ENCODE data around the gene MBTD1. TPM values are rescaled to one million over a fixed set of nuclear protein-coding genes. Genes with fewer than 3 reads are reported as not detected.
"Not testable (repeated sequence)": the region's sequence is repeated elsewhere in the genome, so short reads cannot be mapped to it uniquely, and the experiment has no call there.

Gene MBTD1
- total RNA-seq (27.4 TPM), polyA plus RNA-seq (1 to 10 TPM; 4.3 to 8.2 (median 5.8) TPM)

DNA sequence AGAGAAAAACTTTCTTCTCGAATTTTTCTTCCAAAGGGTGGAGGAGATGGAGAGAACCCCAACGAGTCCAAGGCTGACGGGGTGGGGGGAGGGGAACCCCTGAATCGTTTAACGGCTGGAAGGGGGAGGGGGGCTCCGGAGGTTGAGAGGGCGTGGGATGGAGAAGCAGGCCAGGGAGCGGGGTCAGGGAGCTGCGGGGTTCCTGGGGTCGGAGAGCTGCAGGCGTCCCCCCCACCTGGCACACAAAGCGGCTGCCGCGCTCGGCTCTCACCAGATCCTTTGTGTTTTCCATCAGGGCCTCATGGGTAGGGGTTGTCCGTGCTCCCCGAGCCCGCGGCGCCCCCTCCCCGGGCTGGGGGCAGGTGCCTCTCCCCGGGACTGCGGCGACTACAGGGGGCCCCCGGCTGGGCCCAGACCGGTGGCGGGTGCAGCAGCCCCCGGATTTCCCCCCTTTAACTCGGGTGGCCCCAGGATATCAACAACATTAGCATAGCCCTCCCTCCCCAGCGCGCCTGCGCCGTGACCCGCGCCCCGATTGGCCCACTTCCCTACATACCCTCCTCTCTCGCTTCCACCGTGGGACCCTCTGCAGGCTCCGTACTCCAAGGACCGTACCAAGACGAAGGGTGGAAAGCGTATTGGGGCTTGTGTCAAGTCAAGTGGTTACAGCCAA lies at the start of gene MBTD1:
MBTD1 (minus strand) TSS at position 486 of the 673 bp plus-strand sequence. CDS start 34,888 bp downstream, outside the sequence.
- H3K36me3 Mint-ChIP-seq, result peaks cover 18% of the 10 kb centered on the region

GRCh38 chr17:51305182-51305581 lies 45.3 kb upstream of the MBTD1 start:
- H3K4me1 Mint-ChIP-seq, result peaks cover 0 to 2% (median 0%) of the 10 kb centered on the region in 4 donors

More for the DNA sequence above, at the start of gene MBTD1:
- Histone ChIP-seq H3K4me3 (ENCODE audit: low read depth, low read length) (peak within 1 kb of the TSS; percentile 99), H3K4me1 (ENCODE audit: control insufficient read depth, insufficient read depth, low read length, poor library complexity, severe bottlenecking) (peaks cover 54% of the 10 kb centered on the region), H3K36me3 (ENCODE audit: control insufficient read depth, insufficient read depth, low read length) (peaks cover 24% of the 10 kb centered on the region), H3K27ac (ENCODE audit: insufficient read depth, low read length, poor library complexity, severe bottlenecking) (peak within 1 kb of the TSS; percentile 97), H3K9me3 (ENCODE audit: control insufficient read depth in 2 of 2, low read length in 2 of 2) (no peaks in the 10 kb centered on the region), H3K27me3 (ENCODE audit: control insufficient read depth, insufficient read depth, low read length) (no peaks in the 10 kb centered on the region)
- Mint-ChIP-seq H3K9me3 (peaks cover 0 to 2% (median 0%) of the 10 kb centered on the region in 7 donors), H3K4me3 (peak within 1 kb of the TSS; percentile 97 to 98 (median 97)), H3K4me1 (peaks cover 26 to 82% (median 65%) of the 10 kb centered on the region in 4 donors), H3K27me3 (no peaks in the 10 kb centered on the region), H3K27ac (peak within 1 kb of the TSS; percentile 95 to 99 (median 97))
- DNase-seq (peak; percentile 94 to 98 (median 97)), ATAC-seq (ENCODE audit: low read depth in 2 of 2) (peak; percentile 87 to 89)

DNA sequence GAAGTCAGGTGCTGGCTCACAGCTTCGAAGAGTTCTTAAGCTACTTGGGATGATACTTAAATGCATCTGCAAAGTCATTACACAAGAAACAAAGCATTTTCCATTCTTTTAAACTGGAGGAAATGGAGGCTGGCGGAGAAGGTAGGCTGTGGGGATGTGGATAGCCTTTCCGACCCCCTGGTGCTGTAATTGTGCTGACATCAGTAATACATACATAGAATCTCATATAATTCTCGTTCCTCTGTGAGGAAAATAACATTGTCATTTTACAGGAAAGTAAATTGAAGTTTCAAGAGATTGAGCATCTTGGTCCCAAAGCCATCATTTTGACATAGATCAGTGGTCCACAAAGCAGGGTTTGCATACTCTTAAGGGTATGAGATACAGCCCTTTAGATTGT lies 40.0 kb upstream of the MBTD1 start:
- Mint-ChIP-seq H3K27me3 (no peaks in the 10 kb centered on the region), H3K4me1 (peaks cover 4 to 6% (median 5%) of the 10 kb centered on the region in 4 donors), H3K4me3 (peak overlapping the region in 1 of 4 donors; percentile 32), H3K36me3 (peaks cover 20% of the 10 kb centered on the region), H3K27ac (no peak overlapping the region), H3K9me3 (peaks cover 0 to 1% (median 0%) of the 10 kb centered on the region in 7 donors)
- Histone ChIP-seq H3K4me3 (ENCODE audit: low read depth, low read length) (no peak overlapping the region), H3K27me3 (ENCODE audit: control insufficient read depth, insufficient read depth, low read length) (no peaks in the 10 kb centered on the region), H3K4me1 (ENCODE audit: control insufficient read depth, insufficient read depth, low read length, poor library complexity, severe bottlenecking) (no peaks in the 10 kb centered on the region), H3K27ac (ENCODE audit: insufficient read depth, low read length, poor library complexity, severe bottlenecking) (no peak overlapping the region), H3K36me3 (ENCODE audit: control insufficient read depth, insufficient read depth, low read length) (peaks cover 26% of the 10 kb centered on the region), H3K9me3 (ENCODE audit: control insufficient read depth in 2 of 2, low read length in 2 of 2) (no peaks in the 10 kb centered on the region)
- DNase-seq (no peak), ATAC-seq (ENCODE audit: low read depth in 2 of 2) (no peak)

More at GRCh38 chr17:51305182-51305581, 45.3 kb upstream of the MBTD1 start:
- Mint-ChIP-seq H3K27me3 (peaks cover 22% of the 10 kb centered on the region), H3K4me3 (no peak overlapping the region), H3K36me3 (peaks cover 12% of the 10 kb centered on the region), H3K27ac (no peak overlapping the region), H3K9me3 (peaks cover 0 to 27% (median 2%) of the 10 kb centered on the region in 7 donors)
- H3K9me3 ChIP-seq (ENCODE audit: control insufficient read depth in 2 of 2, low read length in 2 of 2), result peaks cover 0 to 1% of the 10 kb centered on the region in 2 experiments
- no peak overlapping the region for H3K4me3 ChIP-seq (ENCODE audit: low read depth, low read length)
- H3K36me3 ChIP-seq (ENCODE audit: control insufficient read depth, insufficient read depth, low read length), result no peaks in the 10 kb centered on the region
- ATAC-seq (ENCODE audit: low read depth in 2 of 2) (no peak), DNase-seq (no peak)
- H3K27ac ChIP-seq (ENCODE audit: insufficient read depth, low read length, poor library complexity, severe bottlenecking), result no peak overlapping the region
- H3K4me1 ChIP-seq (ENCODE audit: control insufficient read depth, insufficient read depth, low read length, poor library complexity, severe bottlenecking), result no peaks in the 10 kb centered on the region
- H3K27me3 ChIP-seq (ENCODE audit: control insufficient read depth, insufficient read depth, low read length), result no peaks in the 10 kb centered on the region

DNA sequence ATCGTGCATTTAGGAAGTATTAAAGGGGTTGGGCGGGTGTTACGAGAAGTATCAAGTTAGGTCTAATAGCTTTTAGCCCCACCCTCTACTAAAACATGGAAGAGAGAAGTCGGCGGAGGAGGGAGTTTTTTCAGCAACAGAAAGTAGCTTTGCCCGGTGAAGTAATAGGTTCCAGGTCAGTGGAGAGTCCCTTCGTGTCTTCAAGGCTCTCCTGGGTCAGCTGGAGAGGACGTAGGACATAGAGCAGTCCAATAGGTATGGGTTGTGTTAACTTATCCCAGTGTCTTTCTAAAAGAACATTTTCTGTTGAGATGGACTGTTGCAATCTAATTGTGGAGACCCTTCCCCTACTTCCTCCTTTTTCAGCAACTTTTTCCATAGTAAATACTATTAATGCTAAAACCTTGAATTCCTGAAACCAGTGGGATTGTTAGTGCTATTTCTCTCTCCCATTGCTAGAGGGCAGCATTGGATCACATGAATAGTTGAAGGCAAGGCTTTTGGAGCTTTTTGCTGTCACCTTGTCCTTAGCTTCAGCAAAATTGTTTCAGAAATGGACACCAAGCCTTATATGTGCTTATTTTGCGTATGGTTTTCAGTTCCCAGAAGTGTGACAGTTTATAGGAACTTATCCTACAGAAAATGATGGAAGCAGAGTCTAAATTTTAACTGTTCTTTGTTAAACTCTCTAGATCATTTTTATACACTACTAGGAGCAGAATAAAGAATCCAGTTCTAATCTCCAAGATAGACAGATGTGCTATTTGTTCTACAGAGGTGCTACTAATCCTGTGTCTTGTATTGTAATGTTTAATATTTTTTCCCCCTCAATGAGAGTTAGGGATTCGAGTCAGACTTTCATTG lies 38.9 kb upstream of the MBTD1 start:
- Histone ChIP-seq H3K36me3 (ENCODE audit: control insufficient read depth, insufficient read depth, low read length) (peaks cover 31% of the 10 kb centered on the region), H3K27ac (ENCODE audit: insufficient read depth, low read length, poor library complexity, severe bottlenecking) (no peak overlapping the region), H3K27me3 (ENCODE audit: control insufficient read depth, insufficient read depth, low read length) (no peaks in the 10 kb centered on the region), H3K4me1 (ENCODE audit: control insufficient read depth, insufficient read depth, low read length, poor library complexity, severe bottlenecking) (no peaks in the 10 kb centered on the region), H3K4me3 (ENCODE audit: low read depth, low read length) (no peak overlapping the region), H3K9me3 (ENCODE audit: control insufficient read depth in 2 of 2, low read length in 2 of 2) (no peaks in the 10 kb centered on the region)
- no peaks in the 10 kb centered on the region for H3K27me3 Mint-ChIP-seq
- H3K9me3 Mint-ChIP-seq, result no peaks in the 10 kb centered on the region
- DNase-seq (peak in 2 of 3 donors; percentile 23 to 37), ATAC-seq (ENCODE audit: low read depth in 2 of 2) (no peak)
- peaks cover 4 to 6% (median 5%) of the 10 kb centered on the region in 4 donors for H3K4me1 Mint-ChIP-seq
- peaks cover 26% of the 10 kb centered on the region for H3K36me3 Mint-ChIP-seq
- H3K27ac Mint-ChIP-seq, result peak overlapping the region in 2 of 3 donors; percentile 36 to 60
- H3K4me3 Mint-ChIP-seq, result no peak overlapping the region

DNA sequence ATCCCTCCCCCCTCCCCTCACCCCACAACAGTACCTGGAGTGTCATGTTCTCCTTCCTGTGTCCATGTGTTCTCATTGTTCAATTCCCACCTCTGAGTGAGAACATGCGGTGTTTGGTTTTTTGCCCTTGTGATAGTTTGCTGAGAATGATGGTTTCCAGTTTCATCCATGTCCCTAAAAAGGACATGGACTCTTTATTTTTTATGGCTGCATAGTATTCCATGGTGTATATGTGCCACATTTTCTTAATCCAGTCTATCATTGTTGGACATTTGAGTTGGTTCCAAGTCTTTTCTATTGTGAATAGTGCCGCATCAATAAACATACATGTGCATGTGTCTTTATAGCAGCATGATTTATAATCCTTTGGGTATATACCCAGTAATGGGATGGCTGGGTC lies 34.5 kb upstream of the MBTD1 start:
- H3K4me1 ChIP-seq (ENCODE audit: control insufficient read depth, insufficient read depth, low read length, poor library complexity, severe bottlenecking); H3K27me3 Mint-ChIP-seq; H3K27ac ChIP-seq (ENCODE audit: insufficient read depth, low read length, poor library complexity, severe bottlenecking); H3K4me3 Mint-ChIP-seq; H3K9me3 ChIP-seq (ENCODE audit: control insufficient read depth in 2 of 2, low read length in 2 of 2); ATAC-seq (ENCODE audit: low read depth in 2 of 2); DNase-seq; H3K27me3 ChIP-seq (ENCODE audit: control insufficient read depth, insufficient read depth, low read length); H3K4me3 ChIP-seq (ENCODE audit: low read depth, low read length); H3K9me3 Mint-ChIP-seq: not testable (repeated sequence)
- H3K36me3 ChIP-seq (ENCODE audit: control insufficient read depth, insufficient read depth, low read length), result peaks cover 63% of the 10 kb centered on the region
- peak overlapping the region in 1 of 3 donors; percentile 38 for H3K27ac Mint-ChIP-seq
- H3K4me1 Mint-ChIP-seq, result peaks cover 3 to 12% (median 6%) of the 10 kb centered on the region in 4 donors
- H3K36me3 Mint-ChIP-seq, result peaks cover 52% of the 10 kb centered on the region

DNA sequence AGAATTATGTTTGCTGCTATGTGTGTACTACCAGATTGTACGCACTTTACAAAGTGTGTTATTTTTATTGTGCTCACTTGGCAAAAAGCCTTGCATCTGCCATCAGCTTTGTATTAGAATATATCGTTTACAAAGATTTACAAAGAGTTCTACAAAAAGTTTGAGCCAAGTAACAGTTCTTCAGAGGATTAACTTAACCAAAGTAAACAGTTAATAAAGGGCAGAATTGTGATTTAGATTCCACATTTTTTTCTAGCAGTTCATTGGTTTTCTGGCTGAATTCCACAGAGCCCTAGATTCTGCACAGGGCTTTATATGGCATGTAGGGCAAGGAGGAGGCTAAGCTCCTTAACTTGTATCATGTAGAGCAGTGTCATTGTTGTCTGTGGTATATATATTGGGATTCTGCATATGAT lies 29.9 kb upstream of the MBTD1 start:
- Histone ChIP-seq H3K9me3 (ENCODE audit: control insufficient read depth in 2 of 2, low read length in 2 of 2) (no peaks in the 10 kb centered on the region), H3K36me3 (ENCODE audit: control insufficient read depth, insufficient read depth, low read length) (peaks cover 80% of the 10 kb centered on the region), H3K27ac (ENCODE audit: insufficient read depth, low read length, poor library complexity, severe bottlenecking) (no peak overlapping the region), H3K4me3 (ENCODE audit: low read depth, low read length) (no peak overlapping the region), H3K27me3 (ENCODE audit: control insufficient read depth, insufficient read depth, low read length) (no peaks in the 10 kb centered on the region), H3K4me1 (ENCODE audit: control insufficient read depth, insufficient read depth, low read length, poor library complexity, severe bottlenecking) (no peaks in the 10 kb centered on the region)
- peaks cover 61% of the 10 kb centered on the region for H3K36me3 Mint-ChIP-seq
- H3K27me3 Mint-ChIP-seq, result no peaks in the 10 kb centered on the region
- peaks cover 0 to 27% (median 14%) of the 10 kb centered on the region in 4 donors for H3K4me1 Mint-ChIP-seq
- H3K9me3 Mint-ChIP-seq, result no peaks in the 10 kb centered on the region
- ATAC-seq (ENCODE audit: low read depth in 2 of 2) (no peak), DNase-seq (no peak)
- H3K4me3 Mint-ChIP-seq, result no peak overlapping the region
- H3K27ac Mint-ChIP-seq, result peak overlapping the region in 2 of 3 donors; percentile 55 to 69

GRCh38 chr17:51287412-51287811 lies 27.6 kb upstream of the MBTD1 start:
- Mint-ChIP-seq H3K4me1 (peaks cover 11 to 33% (median 20%) of the 10 kb centered on the region in 4 donors), H3K9me3 (no peaks in the 10 kb centered on the region), H3K27me3 (no peaks in the 10 kb centered on the region), H3K4me3 (no peak overlapping the region), H3K36me3 (peaks cover 47% of the 10 kb centered on the region), H3K27ac (no peak overlapping the region)
- Histone ChIP-seq H3K9me3 (ENCODE audit: control insufficient read depth in 2 of 2, low read length in 2 of 2) (no peaks in the 10 kb centered on the region), H3K4me1 (ENCODE audit: control insufficient read depth, insufficient read depth, low read length, poor library complexity, severe bottlenecking) (no peaks in the 10 kb centered on the region), H3K4me3 (ENCODE audit: low read depth, low read length) (no peak overlapping the region), H3K36me3 (ENCODE audit: control insufficient read depth, insufficient read depth, low read length) (peaks cover 78% of the 10 kb centered on the region), H3K27me3 (ENCODE audit: control insufficient read depth, insufficient read depth, low read length) (no peaks in the 10 kb centered on the region), H3K27ac (ENCODE audit: insufficient read depth, low read length, poor library complexity, severe bottlenecking) (no peak overlapping the region)
- ATAC-seq (ENCODE audit: low read depth in 2 of 2) (no peak), DNase-seq (no peak)
